AG10803 (cell line): ENCODE measurements around the gene GCC2.
"Not testable (repeated sequence)": the region's sequence is repeated elsewhere in the genome, so short reads cannot be mapped to it uniquely, and the experiment has no call there.

Experiments
- DNase-seq: peaks from one replicate; pipeline ENCODE4 v3.0.0; 2010; ENCODE audit warnings: low read depth
- H3K4me3 ChIP-seq: 2 replicates; pipeline ENCODE4 v1.5.1; 2011; ENCODE audit warnings: mild to moderate bottlenecking, low read length, control low read depth
- CTCF ChIP-seq: conservative IDR thresholded peaks from 2 replicates; pipeline ENCODE4 v1.5.1; 2011; ENCODE audit warnings: mild to moderate bottlenecking, low read length, control low read depth, inconsistent platforms

Gene GCC2

GRCh38 chr2:108555572-108555971, 106.6 kb downstream of the GCC2 start:
- TF ChIP-seq CTCF: no peak
- no peak overlapping the region for H3K4me3 ChIP-seq
- no peak for DNase-seq

DNA sequence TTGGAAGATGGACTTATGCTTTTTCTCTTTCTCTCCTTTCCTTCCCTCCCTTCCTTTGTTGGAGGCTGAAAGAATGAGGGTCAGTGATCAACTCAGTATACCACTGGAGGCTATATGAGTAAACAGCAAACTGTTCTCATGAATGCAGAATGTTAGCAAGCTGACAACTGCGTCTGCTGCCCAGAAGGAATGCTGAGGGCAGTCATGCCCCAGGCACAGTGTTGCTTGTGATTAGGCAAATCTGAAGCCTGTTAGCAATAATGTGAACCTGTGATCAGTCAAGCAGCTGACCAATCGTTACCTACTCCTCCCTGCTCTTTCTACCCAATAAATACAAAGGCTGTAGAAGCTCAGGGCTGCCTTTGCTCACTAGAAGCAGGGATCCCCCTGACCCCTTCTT, 107.6 kb downstream of the GCC2 start:
- not testable (repeated sequence) for H3K4me3 ChIP-seq
- peak; percentile 60 for DNase-seq
